ENCODE data around the gene CFAP46.

- TF ChIP-seq EZH2 (IDR thresholded peaks at IDR 0.05; ENCODE audit: low read depth, unreplicated experiment) (no peak), EZH2phosphoT487 (IDR thresholded peaks at IDR 0.05; ENCODE audit: unreplicated experiment) (no peak), JUNB (IDR thresholded peaks at IDR 0.05; ENCODE audit: unreplicated experiment) (no peak), POLR2AphosphoS5 (IDR thresholded peaks at IDR 0.05; ENCODE audit: low read depth) (no peak), ZNF114 (CRISPR knock-in tag; IDR thresholded peaks at IDR 0.05) (no peak)
- TF ChIP-seq, protein P1, sequence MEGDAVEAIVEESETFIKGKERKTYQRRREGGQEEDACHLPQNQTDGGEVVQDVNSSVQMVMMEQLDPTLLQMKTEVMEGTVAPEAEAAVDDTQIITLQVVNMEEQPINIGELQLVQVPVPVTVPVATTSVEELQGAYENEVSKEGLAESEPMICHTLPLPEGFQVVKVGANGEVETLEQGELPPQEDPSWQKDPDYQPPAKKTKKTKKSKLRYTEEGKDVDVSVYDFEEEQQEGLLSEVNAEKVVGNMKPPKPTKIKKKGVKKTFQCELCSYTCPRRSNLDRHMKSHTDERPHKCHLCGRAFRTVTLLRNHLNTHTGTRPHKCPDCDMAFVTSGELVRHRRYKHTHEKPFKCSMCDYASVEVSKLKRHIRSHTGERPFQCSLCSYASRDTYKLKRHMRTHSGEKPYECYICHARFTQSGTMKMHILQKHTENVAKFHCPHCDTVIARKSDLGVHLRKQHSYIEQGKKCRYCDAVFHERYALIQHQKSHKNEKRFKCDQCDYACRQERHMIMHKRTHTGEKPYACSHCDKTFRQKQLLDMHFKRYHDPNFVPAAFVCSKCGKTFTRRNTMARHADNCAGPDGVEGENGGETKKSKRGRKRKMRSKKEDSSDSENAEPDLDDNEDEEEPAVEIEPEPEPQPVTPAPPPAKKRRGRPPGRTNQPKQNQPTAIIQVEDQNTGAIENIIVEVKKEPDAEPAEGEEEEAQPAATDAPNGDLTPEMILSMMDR (conservative IDR thresholded peaks at IDR 0.05; ENCODE audit: low read depth in 2 of 2) = no peak
- TF ChIP-seq, protein P2, sequence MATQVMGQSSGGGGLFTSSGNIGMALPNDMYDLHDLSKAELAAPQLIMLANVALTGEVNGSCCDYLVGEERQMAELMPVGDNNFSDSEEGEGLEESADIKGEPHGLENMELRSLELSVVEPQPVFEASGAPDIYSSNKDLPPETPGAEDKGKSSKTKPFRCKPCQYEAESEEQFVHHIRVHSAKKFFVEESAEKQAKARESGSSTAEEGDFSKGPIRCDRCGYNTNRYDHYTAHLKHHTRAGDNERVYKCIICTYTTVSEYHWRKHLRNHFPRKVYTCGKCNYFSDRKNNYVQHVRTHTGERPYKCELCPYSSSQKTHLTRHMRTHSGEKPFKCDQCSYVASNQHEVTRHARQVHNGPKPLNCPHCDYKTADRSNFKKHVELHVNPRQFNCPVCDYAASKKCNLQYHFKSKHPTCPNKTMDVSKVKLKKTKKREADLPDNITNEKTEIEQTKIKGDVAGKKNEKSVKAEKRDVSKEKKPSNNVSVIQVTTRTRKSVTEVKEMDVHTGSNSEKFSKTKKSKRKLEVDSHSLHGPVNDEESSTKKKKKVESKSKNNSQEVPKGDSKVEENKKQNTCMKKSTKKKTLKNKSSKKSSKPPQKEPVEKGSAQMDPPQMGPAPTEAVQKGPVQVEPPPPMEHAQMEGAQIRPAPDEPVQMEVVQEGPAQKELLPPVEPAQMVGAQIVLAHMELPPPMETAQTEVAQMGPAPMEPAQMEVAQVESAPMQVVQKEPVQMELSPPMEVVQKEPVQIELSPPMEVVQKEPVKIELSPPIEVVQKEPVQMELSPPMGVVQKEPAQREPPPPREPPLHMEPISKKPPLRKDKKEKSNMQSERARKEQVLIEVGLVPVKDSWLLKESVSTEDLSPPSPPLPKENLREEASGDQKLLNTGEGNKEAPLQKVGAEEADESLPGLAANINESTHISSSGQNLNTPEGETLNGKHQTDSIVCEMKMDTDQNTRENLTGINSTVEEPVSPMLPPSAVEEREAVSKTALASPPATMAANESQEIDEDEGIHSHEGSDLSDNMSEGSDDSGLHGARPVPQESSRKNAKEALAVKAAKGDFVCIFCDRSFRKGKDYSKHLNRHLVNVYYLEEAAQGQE (IDR thresholded peaks at IDR 0.05; ENCODE audit: unreplicated experiment) = no peak
- TF ChIP-seq, protein P3, sequence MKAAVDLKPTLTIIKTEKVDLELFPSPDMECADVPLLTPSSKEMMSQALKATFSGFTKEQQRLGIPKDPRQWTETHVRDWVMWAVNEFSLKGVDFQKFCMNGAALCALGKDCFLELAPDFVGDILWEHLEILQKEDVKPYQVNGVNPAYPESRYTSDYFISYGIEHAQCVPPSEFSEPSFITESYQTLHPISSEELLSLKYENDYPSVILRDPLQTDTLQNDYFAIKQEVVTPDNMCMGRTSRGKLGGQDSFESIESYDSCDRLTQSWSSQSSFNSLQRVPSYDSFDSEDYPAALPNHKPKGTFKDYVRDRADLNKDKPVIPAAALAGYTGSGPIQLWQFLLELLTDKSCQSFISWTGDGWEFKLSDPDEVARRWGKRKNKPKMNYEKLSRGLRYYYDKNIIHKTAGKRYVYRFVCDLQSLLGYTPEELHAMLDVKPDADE (IDR thresholded peaks at IDR 0.05) = no peak
Measured at GRCh38 chr10:132978542-132978941, 36.2 kb upstream of the CFAP46 start.
